GM18520 (cell line): ENCODE results near the gene TCEANC2.
A peak's percentile ranks its signal among the peaks of the same experiment; 100 is the strongest.
"Not testable (repeated sequence)": the region's sequence is repeated elsewhere in the genome, so short reads cannot be mapped to it uniquely, and the experiment has no call there.

Source experiments
- ATAC-seq: cut with Tn5 transposase; IDR thresholded peaks from one replicate; pipeline ENCODE4 v1.9.1; 2021; ENCODE audit not compliant: unreplicated experiment

TCEANC2 gene

DNA sequence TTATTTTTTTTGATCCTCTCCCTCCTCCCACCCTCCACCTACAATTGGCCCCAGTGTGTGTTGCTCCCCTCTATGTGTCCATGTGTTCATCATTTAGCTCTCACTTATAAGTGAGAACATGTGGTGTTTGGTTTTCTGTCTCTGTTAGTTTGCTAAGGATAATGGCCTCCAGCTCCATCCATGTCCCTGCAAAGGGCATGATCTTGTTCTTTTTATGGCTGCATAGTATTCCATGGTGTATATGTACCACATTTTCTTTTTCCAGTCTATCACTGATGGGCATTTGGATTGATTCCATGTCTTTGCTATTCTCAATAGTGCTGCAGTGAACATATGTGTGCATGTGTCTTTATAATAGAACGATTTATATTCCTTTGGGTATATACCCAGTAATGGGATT is 28.6 kb upstream of the TCEANC2 start:
- ATAC-seq: not testable (repeated sequence)

DNA sequence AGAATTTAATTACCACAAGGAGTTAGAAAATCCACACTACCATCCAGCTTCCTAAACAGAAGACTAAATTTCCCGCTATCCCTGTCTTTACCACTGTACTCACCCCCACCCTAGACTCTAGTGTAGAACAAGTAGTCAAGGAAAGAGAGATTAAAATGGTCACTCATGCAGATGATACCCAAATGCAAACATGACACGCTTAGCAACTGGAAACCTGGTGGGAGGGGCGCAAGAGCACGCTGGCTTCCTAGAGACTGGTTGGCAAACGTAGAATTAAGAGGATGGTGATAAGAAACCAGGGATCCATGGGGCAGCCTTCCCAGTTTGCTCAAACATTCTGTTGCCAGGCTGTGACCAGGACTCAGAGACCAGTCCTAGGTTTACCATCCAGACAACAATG is 25.6 kb upstream of the TCEANC2 start:
- ATAC-seq: no peak

DNA sequence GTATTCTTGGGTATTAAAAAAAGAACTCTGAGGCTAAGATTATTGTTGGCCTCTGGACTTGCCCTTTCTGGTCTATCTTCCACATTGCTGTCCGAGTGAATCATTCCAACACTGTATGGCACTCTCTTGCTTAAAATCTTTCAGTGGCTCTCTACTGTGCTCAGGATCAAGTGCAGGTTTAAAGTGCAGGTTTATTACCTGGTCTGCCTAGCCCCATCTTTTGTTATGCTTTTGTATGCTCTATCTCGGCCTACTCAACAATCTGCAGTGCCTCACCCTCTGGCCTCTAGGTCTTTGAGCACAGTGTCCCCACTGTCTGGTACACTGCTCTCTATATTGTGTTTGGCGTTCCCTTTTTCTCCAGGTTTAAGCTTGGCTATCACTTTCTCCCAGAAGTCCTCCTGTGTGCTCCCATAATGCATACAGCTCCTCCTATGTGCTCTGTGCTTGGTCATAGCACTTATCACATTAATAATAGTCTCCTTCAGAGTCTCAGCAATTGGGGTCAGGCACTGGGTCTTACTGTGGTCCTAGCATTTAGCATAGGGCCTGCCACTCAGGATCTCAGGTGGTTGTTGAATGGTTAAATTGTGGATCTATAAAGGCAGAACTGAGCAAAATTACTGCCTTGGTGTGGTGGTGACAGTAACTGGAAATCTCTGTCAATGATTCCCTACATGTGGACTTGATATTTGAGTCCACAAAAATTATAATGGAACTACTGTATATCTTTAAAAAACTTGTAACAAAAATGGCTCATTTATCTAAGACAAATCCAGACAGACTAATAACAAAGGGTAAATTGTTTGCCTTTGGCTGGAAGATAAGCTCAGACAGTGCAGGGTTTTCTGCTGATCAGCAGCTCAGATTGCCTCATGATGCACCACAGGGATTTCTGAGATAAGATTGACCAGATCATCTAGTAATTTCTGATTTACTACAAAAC is 24.8 kb upstream of the TCEANC2 start:
- no peak for ATAC-seq

DNA sequence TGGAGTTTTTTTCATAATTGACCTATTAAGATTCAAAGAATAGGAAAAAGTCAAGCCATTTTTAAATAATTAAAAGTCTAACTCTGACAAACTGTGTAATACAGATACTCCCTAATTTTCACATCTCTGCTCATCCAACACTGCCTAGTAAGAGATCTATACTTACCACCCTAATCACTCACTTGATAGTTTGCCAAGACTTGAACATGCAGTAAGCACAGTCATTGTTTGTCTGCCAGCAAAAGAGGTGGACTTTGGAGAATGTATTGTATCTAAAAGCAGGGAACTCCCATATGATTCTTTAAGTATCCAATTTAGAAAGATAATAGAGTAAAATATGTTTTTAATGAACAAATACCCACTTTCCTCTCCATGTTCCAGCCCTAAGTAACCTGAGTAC is 15.9 kb upstream of the TCEANC2 start:
- ATAC-seq: no peak

DNA sequence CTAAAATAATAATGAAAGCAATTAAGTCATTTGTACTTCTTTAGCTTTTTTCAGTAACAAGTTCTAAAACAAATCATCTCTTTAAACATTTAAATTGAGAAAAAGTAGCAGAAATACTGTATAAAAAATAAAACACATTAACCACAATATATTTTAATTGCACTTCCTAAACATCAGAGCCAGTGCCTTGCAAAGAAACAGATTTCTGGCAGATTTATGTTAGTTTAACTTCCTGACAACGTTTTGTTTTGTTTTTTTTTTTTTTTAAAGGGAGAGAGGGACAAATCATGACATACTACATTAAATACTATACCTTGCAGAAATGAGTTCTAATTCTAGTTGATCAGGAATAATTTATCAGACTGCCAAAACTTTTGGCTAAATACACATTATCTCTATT is 11.6 kb upstream of the TCEANC2 start:
- ATAC-seq: no peak

DNA sequence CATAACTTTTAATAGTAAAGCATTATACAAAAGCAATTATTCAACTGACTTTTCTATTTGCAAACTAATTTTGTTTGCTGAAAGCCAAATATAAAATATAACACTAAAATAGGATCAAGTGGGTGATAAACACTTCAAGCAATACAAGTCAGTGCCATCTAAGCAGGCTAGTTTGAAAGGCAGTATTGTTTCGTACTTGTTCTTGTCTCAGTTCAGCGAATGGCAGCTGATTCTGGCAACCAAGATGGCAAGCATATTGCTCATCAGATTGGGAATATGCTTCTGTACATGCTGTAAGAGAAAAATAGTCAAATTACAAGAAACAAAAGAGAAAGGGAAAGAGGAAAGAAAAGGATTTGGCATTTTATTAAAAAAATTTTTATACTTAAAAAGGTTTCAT is 7.9 kb upstream of the TCEANC2 start:
- ATAC-seq: no peak

DNA sequence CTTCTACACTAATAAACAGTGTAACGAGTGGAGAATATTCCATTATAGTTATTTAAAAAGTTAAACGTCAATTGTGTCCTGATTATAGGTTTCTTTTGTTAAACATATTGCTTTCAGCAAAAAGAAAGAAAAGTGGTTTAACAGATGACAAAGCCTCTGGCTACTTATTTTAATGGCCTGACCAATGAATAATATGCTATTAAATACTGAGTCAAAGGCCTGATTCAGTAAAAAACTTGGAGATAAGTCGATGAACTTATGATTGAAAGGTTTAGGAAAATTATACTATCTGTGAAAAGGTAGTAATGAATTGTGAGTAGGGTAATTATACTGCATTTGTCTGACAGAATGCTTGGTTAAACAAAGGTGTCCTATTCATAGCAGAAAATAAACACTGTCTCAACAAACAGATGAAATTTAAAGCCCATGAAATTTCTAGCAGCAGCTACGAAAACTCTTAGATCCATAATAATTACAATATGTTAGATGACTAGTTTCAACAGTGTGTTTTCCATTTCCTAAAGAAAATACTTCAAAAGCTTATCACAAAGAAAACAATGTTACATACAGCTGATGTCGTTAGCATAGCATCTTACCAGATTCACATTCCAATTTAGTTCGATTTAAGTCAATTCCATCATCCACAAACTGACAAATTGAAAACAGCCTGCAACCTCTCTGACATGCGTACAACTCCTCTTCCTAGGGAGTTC is 6.6 kb upstream of the TCEANC2 start:
- no peak for ATAC-seq

DNA sequence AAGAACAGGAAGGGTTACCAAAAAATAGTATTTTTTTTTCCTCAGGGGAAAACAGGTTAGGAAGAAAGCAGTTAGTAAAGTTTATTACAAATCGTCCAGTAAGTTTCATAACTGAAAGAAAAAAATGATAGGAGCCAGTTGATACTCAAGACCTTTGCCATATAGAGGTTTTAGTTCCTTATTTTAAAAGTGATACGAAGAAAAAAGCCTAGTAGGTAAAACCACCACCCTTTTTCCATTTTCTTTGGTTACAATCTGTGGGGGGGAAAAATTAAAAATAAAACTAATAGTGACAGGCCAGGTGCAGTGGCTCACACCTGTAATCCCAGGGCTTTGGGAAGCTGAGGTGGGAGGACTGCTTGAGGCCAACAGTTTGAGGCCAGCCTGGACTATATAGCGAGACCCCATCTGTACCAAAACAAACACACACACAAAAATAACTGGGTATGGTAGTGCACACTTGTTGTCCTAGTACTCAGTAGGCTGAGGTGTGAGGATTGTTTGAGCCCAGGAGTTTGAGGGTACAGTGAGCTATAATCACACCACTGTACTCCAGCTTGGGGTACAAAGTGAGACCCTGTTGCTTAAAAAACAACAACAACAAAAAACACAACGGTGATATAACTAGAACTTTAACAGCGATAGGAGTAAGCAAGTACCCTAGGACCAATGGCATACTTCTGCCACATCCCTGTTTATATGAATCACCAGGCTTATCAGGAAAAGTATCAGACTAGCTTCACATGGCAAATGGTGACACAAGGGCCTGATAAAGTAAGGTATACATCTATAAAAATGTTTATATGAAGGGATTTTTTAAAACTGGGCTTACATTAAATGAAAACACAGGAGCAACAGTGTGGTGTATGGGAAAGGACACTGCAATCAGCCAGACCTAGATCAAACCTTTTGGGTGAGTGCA is 5.8 kb upstream of the TCEANC2 start:
- no peak for ATAC-seq

DNA sequence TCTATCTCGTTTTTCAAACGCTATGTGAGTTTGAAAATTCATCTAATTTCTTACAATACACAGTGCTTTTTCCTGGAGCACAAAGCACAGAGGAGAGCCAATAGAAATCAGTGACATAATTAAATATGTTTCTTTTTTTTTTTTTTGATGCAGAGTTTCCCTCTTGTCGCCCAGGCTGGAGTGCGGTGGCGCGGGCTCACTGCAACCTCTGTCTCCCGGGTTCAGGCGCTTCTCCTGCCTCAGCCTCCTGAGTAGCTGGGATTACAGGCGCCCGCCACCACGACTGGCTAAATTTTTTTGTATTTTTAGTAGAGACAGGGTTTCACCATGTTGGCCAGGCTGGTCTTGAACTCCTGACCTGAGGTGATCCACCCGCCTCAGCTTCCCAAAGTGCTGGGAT is 3.0 kb upstream of the TCEANC2 start:
- not testable (repeated sequence) for ATAC-seq

DNA sequence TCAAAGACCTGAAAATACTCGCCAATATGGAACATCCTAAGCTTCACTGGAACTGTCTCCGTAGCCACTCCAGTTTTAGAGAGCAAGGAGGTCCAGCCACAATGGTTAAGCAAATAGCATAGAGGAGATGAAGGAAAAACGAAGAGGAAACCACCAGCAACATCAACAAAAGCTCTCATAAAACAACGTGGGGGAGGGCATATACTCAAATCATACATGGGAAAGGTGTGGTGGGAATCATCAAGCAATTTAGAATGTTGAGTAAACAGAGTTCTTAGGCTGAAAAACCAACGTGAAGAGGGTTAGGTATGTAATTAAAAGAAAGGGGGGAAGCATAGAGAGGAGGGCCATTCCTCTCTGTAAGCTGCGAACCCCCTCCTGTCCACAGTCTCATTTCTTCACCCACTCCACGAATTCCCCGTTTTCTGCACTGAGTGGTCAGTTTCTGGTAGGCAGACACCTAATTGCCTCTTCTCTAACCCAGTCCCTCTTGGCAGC is 1.4 kb upstream of the TCEANC2 start:
- ATAC-seq: no peak

DNA sequence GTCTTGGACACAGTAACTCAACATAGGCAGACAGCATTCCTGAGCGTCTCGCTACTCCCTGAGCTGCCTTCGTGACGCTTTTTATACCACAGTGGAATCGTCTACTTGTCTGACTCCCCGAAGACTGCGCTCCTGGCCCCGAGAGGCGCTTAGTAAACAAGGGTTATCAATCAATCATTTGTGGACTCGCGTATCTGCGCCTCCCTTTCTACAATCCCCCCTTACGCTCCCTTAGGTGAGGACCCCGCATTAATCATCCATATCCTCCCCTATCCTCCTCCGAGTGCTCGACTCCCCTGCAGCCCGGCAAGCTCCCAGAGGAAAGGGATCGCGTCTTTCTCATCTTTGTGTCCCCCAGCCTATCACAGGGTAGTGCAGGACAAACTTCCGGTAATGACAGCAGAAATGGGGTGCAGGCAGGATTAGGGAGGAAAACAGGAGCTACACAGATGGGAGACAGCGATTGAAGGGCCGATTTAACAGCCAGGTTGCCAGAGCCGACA is 926 bp upstream of the TCEANC2 start:
- no peak for ATAC-seq

DNA sequence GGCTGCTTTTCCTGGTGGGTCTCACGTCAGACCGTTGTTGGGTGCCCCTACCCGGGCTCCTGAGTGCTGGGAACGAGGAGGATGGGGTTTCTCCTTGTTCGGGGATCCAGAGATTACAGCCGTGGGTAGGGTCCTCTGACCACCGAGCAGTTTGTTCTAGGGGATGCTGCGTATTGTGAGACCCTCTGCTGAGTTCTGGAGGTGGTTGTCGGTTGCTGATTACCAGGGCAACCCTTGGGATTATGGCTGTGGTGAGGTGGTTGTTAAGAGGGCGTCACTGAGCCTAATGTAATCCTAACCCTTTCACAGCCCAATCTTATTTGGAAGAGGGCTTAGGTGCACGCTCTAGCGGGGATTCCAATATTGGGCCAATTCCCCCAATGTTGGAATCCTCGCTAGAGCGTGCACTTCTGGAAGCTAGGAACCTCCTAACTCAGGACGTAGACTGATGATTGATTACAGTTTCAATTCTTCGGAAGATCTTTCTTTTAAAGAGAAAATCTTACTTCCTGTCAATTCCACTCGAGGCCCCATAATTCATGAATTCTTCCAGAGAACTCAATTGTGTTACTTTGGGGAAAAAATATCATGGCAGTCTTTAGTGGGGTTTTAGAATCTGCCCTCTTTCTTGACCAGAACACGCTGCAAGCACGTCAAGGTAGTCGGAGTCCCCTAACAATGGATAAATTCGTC is 483 bp downstream of the TCEANC2 start:
- ATAC-seq: no peak

DNA sequence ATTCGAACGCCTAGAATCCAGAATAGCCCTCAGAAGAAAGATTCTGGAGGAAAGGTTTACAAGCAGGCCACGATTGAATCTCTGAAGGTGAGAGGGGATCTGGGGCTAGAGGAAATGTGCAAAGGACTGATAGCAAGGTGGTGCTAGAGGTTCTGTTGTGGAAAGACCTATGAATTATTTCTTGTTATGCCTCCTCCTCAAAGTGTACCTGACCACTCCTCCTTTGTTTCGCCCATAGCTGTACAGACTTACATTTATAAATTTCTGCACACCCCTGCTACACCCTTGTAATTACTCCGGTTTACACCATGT is 986 bp downstream of the TCEANC2 start:
- ATAC-seq: no peak

DNA sequence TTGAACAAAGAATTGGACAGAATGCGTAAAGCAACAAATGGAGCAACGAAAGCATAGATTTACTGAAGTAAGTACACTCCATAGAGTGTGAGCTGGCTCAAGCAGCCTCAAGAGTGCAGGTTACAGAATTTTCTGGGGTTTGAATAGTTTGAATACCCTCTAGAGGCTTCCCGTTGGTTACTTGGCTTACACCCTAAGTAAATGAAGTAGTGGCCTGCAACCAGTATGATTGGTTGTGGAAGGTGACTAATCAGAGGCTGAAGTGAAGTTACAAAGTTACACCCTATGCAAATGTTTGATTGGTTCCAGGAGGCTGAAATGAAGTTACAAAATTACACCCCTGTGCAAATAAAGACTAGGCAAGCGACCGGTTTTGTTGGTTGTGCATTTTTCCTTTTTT is 10.9 kb downstream of the TCEANC2 start:
- ATAC-seq: no peak

DNA sequence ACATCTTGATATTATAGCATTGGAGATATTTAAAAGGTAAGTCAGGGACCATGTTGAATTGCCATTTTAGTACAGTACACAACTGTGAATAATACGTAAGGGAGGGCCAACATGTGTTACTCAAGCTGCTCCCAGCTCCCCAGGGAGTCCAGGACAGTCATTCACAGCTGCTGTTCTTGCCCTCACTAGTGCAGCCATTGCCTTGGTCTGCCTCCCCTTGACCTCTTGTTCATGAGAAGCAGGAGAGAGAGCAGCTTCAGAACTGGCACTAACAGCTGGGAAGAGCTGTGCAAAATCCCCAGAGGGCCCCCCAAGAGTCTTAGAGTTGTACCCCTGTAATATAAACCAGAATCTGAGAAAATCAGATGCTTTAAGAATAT is 16.4 kb downstream of the TCEANC2 start:
- no peak for ATAC-seq

DNA sequence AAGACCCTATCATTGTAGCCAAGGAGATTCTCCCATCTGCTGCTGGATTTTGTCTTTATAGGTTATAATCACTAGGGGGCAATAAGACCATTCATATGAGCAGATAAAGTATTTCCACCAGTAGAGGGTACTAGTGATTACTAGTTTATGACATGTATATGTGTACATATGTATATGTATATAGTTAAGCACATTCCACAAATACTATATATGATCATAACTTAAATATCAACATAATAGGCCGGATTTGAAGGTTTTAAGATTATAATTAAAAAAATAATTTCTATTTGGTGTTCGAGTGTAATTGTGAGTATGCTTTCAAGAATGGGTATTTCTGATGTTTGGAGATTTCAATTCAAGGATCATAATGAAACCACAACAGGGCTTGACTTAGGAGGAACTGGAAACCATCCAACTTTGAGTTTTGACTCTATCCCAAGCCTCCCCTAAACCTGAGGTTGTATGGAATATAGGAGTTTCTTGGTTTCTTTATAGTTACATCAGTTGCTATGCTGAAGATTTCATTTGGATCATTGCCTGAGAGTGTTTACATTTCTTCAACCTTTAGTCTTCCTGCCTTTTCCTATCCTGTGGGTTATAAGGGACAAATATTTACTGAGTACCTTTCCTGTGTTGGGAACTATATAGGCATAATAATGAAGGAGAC is 16.9 kb downstream of the TCEANC2 start:
- no peak for ATAC-seq

DNA sequence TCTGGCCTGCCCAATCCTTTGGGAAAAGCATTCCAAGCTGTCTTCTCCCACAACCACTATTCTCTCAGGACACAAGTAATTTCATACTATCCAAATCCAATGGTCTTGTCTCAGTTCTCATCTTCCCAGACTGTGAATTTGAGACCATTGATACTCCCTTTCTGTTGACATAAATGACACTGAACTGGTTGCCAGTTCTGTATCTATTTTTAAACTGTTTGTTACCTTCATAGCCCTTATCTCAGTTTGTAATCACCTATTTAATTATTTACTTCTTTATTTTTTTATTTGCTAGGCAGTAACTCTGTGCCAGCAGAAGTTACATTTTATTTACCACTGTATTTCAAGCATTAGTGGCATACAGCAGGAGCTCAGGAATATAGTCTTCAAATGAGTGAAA is 24.0 kb downstream of the TCEANC2 start:
- no peak for ATAC-seq

DNA sequence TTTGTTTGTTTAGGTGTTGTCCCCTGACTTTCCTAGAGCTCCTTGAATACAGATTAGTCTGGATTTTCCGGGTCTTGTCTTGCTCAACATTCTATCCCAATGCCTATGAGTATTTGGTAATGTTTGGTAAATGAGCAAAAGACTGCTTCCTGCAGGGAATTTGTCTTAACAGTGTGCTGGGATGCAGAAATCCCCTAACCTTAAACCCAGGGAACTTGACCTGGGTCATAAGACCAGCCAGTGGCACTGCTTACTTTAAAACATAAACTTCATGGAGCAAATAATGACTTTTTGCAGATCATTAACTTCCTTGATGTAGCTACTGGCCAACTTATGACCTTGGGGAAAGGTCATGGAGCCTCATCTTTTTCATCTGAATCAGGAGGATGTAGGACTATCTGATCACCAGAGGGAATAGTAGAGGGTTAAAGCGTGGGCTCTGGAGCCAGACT is 27.2 kb downstream of the TCEANC2 start:
- ATAC-seq: no peak

DNA sequence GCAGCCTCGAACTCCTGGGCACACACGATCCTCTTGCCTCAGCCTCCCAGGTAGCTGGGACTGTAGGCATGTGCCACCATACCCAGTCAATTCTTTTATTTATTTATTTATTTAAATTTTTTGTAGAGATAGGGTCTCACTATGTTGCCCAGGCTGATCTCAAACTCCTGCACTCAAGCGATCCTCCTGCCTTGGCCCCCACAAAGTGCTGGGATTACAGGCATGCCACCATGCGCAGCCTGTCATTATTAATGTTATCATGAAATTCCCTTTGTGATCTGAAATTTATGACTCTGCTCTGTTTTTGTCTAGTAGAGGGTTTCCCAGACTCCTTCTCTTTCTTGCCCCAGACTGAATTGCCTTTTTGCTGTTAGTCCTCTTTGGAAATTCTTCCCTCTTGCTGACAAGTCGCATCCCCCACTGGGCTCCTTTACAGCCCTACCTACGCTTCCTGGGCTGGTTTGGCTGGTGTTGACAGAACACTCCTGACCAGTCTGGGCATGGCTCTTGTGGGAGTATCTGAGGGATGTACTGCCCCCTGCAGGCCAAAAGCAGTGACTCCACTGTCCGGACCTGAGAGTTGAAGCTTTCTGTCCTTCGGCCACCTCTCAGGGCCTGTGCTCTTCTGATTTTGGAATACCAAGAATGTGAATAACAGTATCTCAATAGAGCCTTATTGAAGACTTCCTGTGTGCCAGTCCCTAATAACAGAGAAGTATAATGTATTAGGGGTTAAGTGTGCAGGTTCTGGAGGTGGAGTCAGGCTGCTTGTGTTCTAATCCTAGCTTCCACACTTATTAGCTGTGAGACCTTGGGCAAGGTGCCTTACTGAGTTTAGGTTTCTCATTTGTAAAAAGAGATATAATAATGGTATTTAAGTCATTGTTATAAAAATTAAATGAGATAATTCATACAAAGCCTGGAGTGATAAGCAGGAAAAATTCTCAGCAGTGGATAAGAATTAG is 28.2 kb downstream of the TCEANC2 start:
- ATAC-seq: peak; percentile 58
